Ovary (tissue), 3 donors: ENCODE results near the gene MBL2.

ENCODE experiments used
- CTCF ChIP-seq, 3 donors: fragments of 450-650 bp in 2 of 3; fragments of 200-600 bp in 1 of 3; IDR thresholded peaks; one replicate each; pipeline versions ENCODE4 v1.5.1 to v1.8.0; 2016 to 2022; ENCODE audit warnings: antibody characterized with exemption in 3 of 3, mild to moderate bottlenecking in 1 of 3
- EP300 ChIP-seq: sonication (generic); formaldehyde crosslinking; IDR thresholded peaks from one replicate; pipeline ENCODE4 v1.6.1; 2017; ENCODE audit warnings: antibody characterized with exemption
- donor health status: DM: no; HTN: no; CAD: no.

GRCh38 chr10:52785418-52785817 lies 12.8 kb upstream of the MBL2 start:
- TF ChIP-seq CTCF (IDR thresholded peaks at IDR 0.05) (no peak), EP300 (no peak)
